ENCODE results near the gene PRADC1.
"Not testable (repeated sequence)": the region's sequence is repeated elsewhere in the genome, so short reads cannot be mapped to it uniquely, and the experiment has no call there.

Gene PRADC1

GRCh38 chr2:73233154-73233931, at the start of gene PRADC1:
PRADC1 (minus strand) TSS chr2:73233239; CDS start chr2:73233160, 79 bp downstream.
- peak; percentile 5 for FAIRE-seq

DNA sequence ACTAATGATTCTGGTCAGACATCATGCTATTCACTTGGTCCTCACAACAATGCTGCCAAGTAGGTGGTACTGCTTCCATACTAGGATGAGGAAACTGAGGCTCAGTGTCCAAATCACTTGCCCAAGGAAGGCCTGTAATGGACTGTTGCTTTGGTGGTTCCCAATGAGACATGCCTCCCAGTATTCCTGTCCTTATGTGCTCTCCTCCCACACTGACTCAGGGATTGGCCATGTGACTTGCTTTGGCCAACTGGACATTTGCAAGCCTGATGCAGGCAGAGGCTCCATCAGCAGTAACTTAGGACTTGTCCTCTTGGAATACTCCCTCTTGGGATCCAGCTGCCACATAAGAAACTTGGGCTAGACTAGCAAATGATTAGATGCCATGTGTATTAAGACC, 48.2 kb upstream of the PRADC1 start:
- FAIRE-seq: no peak

- no peak for FAIRE-seq
Observed at GRCh38 chr2:73279852-73280251, 46.8 kb upstream of the PRADC1 start.

- FAIRE-seq: no peak
Observed at GRCh38 chr2:73272270-73272669, 39.2 kb upstream of the PRADC1 start.

GRCh38 chr2:73269686-73270465, 36.8 kb upstream of the PRADC1 start:
- FAIRE-seq: no peak

DNA sequence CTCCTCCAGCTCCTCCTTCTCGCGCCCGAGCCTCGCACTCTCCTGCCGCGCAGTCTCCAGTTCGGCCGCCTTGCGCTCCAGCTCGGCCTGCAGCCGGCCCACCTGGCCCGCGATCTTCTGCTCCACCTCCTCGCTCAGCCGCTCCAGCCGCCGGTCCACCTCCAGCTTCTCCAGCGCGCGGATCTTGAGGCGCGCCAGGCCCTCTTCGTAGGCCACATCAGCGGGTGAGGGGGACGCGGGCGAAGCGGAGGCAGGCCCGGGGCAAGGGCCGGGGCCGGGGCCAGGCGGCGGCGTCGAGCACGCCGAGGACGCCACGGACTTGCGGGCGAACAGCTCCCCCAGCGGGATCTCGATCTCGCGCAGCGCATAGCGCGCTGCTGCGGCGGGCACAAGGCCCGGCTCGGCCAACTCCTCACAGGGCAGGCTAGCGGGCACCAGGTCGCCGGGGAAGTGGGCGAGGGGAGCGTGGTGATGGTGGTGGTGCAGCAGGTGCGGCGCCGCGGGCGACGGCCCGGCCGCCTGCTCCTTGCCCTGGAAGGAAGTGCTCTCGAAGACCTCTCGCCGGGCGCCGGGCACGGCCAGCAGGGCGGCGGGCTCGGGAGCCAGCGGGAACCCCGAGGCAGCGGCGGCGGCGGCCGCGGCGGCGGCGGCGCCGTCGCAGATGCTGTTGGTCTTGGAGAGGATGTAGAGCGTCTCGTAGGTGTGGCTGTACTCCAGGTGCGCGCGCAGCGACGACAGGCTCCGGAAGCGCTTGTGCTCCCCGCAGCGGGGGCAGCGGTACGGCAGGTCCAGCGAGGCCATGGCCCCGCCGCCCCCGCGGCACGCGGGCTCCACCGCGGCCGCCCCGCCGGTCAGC, 36.0 kb upstream of the PRADC1 start:
- no peak for FAIRE-seq

DNA sequence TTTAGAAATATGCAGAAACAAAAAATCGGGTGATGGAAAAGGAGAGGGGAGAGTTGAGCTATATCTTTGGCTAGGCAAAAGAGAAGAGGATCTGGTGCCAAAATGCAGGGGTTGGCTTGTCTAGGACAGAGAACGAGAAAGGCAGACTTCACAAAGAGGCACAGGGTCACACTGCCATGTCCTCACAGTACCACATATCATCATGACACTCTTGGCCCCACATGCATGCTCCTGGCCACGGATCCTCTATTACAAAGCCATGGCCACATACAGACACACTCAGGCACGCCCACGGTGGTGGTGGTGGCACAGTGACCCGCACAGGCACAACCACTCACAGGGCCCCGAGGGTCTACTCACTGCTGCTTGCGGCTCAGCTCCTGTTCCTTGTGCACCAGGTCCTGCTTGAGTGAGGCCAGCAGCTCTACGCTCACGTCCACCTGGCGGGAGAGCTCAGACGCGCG, 35.4 kb upstream of the PRADC1 start:
- FAIRE-seq: no peak

DNA sequence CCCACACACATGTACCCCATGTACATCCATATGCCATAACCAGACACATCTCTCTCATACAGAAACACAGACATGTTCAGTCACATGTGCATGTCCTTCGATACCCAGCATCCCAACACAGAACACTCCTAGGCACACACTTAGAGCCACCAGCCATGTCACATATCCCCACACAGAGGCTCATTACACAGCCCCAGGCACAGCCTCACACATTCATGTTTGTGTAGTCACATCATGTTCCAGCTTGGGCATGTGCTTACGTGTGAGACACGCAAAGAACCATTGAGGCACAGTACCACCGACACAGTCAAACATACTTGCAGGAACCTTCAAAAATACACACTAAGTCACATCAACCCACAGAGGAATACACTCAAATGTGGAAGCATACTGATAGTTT, 34.0 kb upstream of the PRADC1 start:
- no peak for FAIRE-seq

DNA sequence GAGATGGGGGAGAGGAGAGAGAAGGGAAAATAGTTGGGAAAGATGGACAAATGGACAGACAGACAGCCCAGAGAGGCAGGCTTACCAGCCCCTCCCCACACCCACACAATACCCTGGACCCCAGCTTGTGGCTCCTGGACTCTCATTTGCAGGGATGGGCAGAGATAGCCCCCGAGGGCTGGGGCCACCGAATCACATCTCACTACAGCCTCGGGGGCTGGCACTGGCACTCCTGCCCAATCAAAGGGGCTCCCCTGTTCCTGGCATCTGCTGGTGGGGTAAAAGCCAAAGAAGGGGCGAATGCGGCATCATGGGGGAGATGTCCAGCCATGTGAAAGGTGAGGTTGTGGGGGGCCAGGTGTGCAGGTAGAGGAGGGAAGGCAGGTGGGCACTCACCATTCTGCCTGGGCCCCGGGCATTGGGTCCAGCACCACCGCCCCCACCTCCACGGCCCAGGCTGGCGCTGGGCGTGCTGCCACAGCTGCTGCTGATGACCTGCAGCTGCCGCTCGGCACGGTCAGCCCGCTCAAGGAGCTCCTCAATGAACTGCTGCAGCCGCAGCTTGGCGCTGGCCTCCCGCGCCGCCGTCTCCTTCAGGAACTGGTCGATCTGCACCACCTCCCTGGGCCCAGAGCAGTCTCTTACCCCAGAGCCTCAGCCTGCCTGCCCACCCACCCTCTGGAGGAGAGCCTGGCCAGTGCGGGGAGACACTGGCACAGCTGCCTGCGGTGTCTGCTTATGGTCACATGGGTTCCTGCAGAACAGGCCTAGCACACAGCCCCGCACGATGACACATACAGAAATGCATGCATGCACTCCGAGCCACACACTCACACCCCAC, 33.2 kb upstream of the PRADC1 start:
- no peak for FAIRE-seq

- no peak for FAIRE-seq
Observed at GRCh38 chr2:73265298-73266060, 32.4 kb upstream of the PRADC1 start.

DNA sequence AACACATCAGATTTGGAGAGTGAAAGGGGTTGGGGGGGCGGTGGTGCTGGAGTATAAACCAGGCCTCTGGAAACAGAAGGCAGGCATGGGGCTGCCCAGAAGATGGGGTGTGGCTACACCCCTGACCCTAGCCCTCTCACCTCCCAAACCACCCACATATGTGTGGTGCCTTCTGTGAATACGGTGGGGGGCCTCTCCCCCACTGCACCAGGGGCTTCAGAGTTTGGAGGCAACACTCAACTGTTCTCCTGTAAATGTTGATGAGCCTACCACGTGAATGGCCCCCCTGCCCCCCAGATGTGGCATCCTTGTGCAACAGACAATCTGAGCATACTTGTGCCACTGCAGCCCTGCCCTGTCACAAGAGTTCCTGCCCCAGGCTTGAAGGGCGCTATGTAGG, 31.7 kb upstream of the PRADC1 start:
- no peak for FAIRE-seq

DNA sequence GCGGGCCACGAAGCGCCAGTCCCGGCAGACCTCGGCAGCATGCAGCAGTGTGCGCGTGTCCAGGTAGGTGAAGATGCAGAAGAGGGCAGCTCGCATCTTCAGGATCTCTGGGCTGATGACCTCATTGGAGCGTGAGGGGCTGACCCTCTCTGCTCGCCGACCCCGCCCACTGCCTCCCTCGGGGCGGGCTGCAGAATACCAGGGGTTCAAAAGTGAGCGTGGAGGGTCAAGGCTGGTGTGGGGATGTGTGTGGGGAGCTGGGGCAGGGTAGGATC, 31.2 kb upstream of the PRADC1 start:
- FAIRE-seq: no peak

DNA sequence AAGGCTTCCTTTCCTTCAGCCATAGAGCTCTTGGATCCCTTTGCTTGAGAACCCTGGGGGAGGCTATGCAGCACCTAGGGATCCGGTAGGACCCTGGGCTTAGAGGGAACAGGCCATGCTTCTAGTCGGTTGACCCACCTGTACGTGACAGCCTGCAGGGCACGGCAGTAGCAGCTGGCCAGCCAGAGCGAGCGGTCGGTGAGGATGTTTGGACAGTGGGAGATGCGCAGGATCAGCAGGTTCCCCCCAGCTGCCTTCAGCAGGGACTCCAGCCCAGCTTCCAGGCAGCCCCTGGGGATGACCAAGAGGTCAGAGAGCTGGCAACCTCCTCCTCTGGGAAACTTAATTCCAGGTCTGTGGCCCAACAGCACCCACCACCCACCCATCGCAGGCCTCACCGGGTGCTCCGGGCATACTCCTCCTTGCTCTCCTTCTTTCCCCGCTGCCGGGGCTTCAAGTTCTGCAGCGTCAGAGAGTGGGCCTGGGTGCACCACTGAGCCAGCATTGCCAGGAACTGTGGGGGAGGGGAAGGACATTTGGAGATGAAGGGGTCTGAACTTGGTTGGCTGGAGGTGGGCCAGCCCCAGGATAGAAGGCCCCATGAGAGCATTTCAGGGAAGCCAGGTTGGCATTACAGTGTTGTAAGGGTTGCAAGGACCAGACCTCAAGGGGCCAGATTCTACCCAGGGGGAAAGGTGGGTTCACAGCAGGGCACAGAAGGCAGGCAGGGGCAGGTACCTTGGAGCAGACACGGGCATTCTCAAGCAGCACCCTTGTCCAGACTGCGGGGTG, 30.7 kb upstream of the PRADC1 start:
- FAIRE-seq: no peak

DNA sequence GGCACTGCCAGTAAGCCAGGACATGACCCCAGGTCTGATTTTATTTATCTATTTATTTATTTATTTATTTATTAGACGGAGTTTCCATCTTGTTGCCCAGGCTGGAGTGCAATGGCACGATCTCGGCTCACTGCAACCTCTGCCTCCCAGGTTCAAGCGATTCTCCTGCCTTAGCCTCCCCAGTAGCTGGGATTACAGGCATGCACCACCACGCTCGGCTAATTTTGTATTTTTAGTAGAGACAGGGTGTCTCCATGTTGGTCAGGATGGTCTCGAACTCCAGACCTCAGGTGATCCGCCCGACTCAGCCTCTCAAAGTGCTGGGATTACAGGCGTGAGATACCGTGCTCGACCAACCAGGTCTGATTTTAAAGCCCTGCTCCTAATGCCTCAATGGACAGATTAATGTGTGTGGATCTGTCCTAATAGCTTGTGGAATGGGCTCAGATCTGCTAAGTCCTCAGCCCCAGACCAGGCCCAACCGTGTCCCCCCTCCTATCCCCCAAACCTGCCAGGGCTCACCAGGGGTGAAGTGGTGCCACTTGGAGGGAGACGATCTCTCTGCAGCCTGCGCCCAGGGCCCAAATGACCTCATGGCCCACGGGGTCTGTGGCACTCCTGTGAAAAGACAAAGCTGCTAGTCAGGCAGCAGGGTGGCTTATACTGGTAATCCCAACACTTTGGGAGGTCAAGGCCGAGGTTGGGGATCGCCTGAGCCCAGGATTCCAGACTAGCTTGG, 29.8 kb upstream of the PRADC1 start:
- FAIRE-seq: not testable (repeated sequence)

- no peak for FAIRE-seq
Observed at GRCh38 chr2:73262108-73262651, 29.1 kb upstream of the PRADC1 start.

DNA sequence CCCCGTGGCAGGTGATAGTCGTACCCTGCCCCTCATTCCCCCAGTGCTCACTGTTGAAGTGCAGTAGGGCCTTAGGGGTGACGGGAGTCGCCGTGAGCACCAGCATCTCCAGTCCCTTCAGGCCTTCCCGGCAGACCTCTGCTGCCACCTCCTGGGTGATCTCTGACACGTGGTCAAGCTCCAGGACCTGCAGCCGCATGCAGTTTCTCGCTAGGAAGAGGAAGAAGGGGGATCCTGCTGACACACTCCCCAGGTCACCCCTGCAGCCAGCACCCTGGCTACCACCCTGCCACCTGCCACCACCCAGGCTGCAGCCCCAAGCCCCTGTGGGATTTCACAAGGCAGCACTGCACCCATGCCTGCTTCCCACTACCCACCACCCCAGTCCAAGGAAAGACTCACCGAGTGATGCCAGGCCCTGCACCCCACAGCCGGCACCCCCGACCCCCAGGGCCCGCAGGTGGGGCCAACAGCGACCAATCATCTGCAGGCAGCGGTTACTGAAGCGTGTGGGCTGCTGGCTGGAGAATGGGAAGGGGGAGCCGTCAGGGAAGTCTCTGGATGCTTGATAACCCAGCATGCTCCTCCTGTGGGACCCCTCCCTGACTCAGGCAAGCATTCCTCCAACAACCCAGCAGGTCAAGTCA, 27.4 kb upstream of the PRADC1 start:
- FAIRE-seq: no peak

- no peak for FAIRE-seq
Observed at GRCh38 chr2:73259704-73260337, 26.8 kb upstream of the PRADC1 start.

DNA sequence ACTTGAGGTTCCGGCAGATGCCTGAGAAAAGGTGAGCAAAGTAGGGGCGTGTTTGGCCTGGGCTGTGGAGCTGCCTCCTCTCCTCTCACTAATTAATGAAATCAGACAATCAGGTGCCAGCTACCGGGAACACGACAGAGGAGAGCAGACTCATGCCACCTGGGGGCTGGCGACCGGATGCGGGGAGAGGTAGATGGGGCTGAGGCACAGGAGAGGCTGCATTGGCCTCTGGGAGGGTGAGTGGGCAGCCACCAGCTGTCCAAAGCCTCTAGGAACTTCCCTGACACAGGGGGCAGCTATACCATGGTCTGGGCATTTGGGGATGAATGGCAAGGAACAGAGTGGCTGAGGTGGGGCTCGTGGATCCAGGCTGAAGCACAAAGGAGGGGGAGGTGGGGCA, 26.2 kb upstream of the PRADC1 start:
- FAIRE-seq: no peak

DNA sequence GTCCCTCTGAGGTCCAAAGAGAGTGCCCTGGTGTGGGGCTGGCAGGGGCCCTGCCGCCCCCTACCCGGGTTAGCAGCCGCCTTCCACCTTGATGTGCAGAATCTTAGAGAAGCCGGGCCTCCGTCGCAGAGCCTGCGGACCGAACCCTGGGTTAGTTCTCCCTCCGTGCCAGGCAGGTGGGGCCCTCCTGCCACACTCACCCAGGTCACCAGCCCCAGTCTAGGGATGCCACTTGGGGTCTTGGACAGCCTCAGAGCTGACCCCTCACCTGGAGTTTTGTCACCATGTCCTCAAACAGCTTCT, 25.8 kb upstream of the PRADC1 start:
- no peak for FAIRE-seq

All from islet of Langerhans (tissue), 1 donor.